Ectodermal cell (in vitro differentiated cells): ENCODE data around the gene IL21R.
"Not testable (repeated sequence)": the region's sequence is repeated elsewhere in the genome, so short reads cannot be mapped to it uniquely, and the experiment has no call there.

ENCODE experiments used
- H3K27ac ChIP-seq: 2 replicates; pipeline ENCODE4 v1.7.0; 2013; ENCODE audit warnings: mild to moderate bottlenecking, low read depth, low read length; ENCODE audit not compliant: insufficient read depth, poor library complexity, severe bottlenecking
- H3K27me3 ChIP-seq: 2 replicates; pipeline ENCODE4 v1.7.0; 2013; ENCODE audit warnings: mild to moderate bottlenecking, low read length; ENCODE audit not compliant: insufficient read depth, control insufficient read depth, poor library complexity, severe bottlenecking
- H3K36me3 ChIP-seq: one replicate; pipeline ENCODE4 v1.7.0; 2013; ENCODE audit warnings: low read length; ENCODE audit not compliant: control insufficient read depth, insufficient read depth
- H3K4me1 ChIP-seq: one replicate; pipeline ENCODE4 v1.7.0; 2013; ENCODE audit warnings: low read length; ENCODE audit not compliant: control insufficient read depth, insufficient read depth
- H3K4me3 ChIP-seq: 2 replicates; pipeline ENCODE4 v1.7.0; 2013; ENCODE audit warnings: low read depth, low read length, control low read depth; ENCODE audit not compliant: insufficient read depth
- H3K9me3 ChIP-seq: 2 replicates; pipeline ENCODE4 v1.7.0; 2013; ENCODE audit warnings: mild to moderate bottlenecking, low read length, moderate library complexity; ENCODE audit not compliant: control insufficient read depth
- WGBS, 2 experiments: methylation state at CpG; one replicate each; pipeline ENCODE4 v1.1.7; 2013; ENCODE audit warnings: missing lambda C conversion rate in 2 of 2; 5-methylcytosine and 5-hydroxymethylcytosine counted together

The IL21R gene

GRCh38 chr16:27408602-27409031 is 6.6 kb downstream of the IL21R start:
- WGBS, 2 experiments, result 93 to 96% methylated on average over 6 of the region's 6 CpGs
- H3K27ac ChIP-seq, result no peak overlapping the region
- peaks cover 7% of the 10 kb centered on the region for H3K4me1 ChIP-seq
- no peaks in the 10 kb centered on the region for H3K36me3 ChIP-seq
- H3K9me3 ChIP-seq, result no peaks in the 10 kb centered on the region
- no peaks in the 10 kb centered on the region for H3K27me3 ChIP-seq
- no peak overlapping the region for H3K4me3 ChIP-seq

- H3K36me3 ChIP-seq, H3K4me1 ChIP-seq, H3K9me3 ChIP-seq, H3K27me3 ChIP-seq, H3K4me3 ChIP-seq, H3K27ac ChIP-seq: not testable (repeated sequence)
- 91 to 100% methylated on average over 2 of the region's 2 CpGs for WGBS, 2 experiments
Observed at GRCh38 chr16:27409958-27410357, 8.0 kb downstream of the IL21R start.

- 83 to 100% methylated on average over 1 of the region's 1 CpG for WGBS, 2 experiments
- H3K36me3 ChIP-seq, result no peaks in the 10 kb centered on the region
- no peaks in the 10 kb centered on the region for H3K27me3 ChIP-seq
- H3K27ac ChIP-seq, result no peak overlapping the region
- peaks cover 7% of the 10 kb centered on the region for H3K4me1 ChIP-seq
- no peaks in the 10 kb centered on the region for H3K9me3 ChIP-seq
- H3K4me3 ChIP-seq, result no peak overlapping the region
Observed at GRCh38 chr16:27410761-27411160, 8.8 kb downstream of the IL21R start.

- H3K36me3 ChIP-seq, result no peaks in the 10 kb centered on the region
- no peak overlapping the region for H3K27ac ChIP-seq
Observed at GRCh38 chr16:27413956-27414355, 12.0 kb downstream of the IL21R start.

GRCh38 chr16:27414788-27415431 is 12.9 kb downstream of the IL21R start:
- WGBS, 2 experiments, result 86 to 93% methylated on average over 6 of the region's 6 CpGs
- H3K4me1 ChIP-seq, result no peaks in the 10 kb centered on the region
- H3K36me3 ChIP-seq, result no peaks in the 10 kb centered on the region
- H3K27me3 ChIP-seq, result no peaks in the 10 kb centered on the region
- no peak overlapping the region for H3K4me3 ChIP-seq
- no peaks in the 10 kb centered on the region for H3K9me3 ChIP-seq
- H3K27ac ChIP-seq, result no peak overlapping the region

More at GRCh38 chr16:27413956-27414355, 12.0 kb downstream of the IL21R start:
- Histone ChIP-seq H3K4me3 (no peak overlapping the region), H3K4me1 (no peaks in the 10 kb centered on the region), H3K27me3 (no peaks in the 10 kb centered on the region), H3K9me3 (no peaks in the 10 kb centered on the region)
- WGBS, 2 experiments, result 63 to 100% methylated on average over 1 of the region's 2 CpGs

GRCh38 chr16:27417047-27417671 is 15.2 kb downstream of the IL21R start:
- 90 to 96% methylated on average over 2 to 4 of the region's 4 CpGs for WGBS, 2 experiments
- Histone ChIP-seq H3K36me3 (no peaks in the 10 kb centered on the region), H3K4me3 (no peak overlapping the region), H3K4me1 (no peaks in the 10 kb centered on the region), H3K27me3 (no peaks in the 10 kb centered on the region), H3K9me3 (no peaks in the 10 kb centered on the region), H3K27ac (no peak overlapping the region)

GRCh38 chr16:27421961-27422740 is 20.2 kb downstream of the IL21R start:
- Histone ChIP-seq H3K27me3 (no peaks in the 10 kb centered on the region), H3K27ac (no peak overlapping the region), H3K9me3 (no peaks in the 10 kb centered on the region), H3K36me3 (no peaks in the 10 kb centered on the region), H3K4me3 (no peak overlapping the region), H3K4me1 (no peaks in the 10 kb centered on the region)

GRCh38 chr16:27424772-27425498 is 23.0 kb downstream of the IL21R start:
- Histone ChIP-seq H3K9me3 (no peaks in the 10 kb centered on the region), H3K27me3 (no peaks in the 10 kb centered on the region), H3K4me1 (no peaks in the 10 kb centered on the region), H3K27ac (no peak overlapping the region), H3K4me3 (no peak overlapping the region), H3K36me3 (no peaks in the 10 kb centered on the region)
- 91 to 94% methylated on average over 9 to 10 of the region's 10 CpGs for WGBS, 2 experiments

- WGBS, 2 experiments, result 91 to 98% methylated on average over 1 of the region's 1 CpG
- Histone ChIP-seq H3K4me1 (no peaks in the 10 kb centered on the region), H3K9me3 (no peaks in the 10 kb centered on the region), H3K27ac (no peak overlapping the region), H3K27me3 (no peaks in the 10 kb centered on the region), H3K4me3 (no peak overlapping the region), H3K36me3 (no peaks in the 10 kb centered on the region)
Observed at GRCh38 chr16:27425961-27426360, 24.0 kb downstream of the IL21R start.
